K562 (cell line): ENCODE measurements around the gene SMIM12. TPM values are rescaled to one million over a fixed set of nuclear protein-coding genes. Genes with fewer than 3 reads are reported as not detected.
A peak's percentile ranks its signal among the peaks of the same experiment; 100 is the strongest.

ENCODE experiments used
- BRD9 ChIP-seq: fragments of 450-650 bp; IDR thresholded peaks from 2 replicates; pipeline ENCODE4 v1.6.1; 2018; ENCODE audit warnings: low read depth; ENCODE audit not compliant: partially characterized antibody
- ELF2 ChIP-seq: fragments of 250-450 bp; sonication (Bioruptor Pico); IDR thresholded peaks from 2 replicates; pipeline ENCODE4 v1.5.0; 2021; ENCODE audit warnings: mild to moderate bottlenecking
- FOSL1 ChIP-seq: fragments of 200-800 bp; sonication (Bioruptor generic); conservative IDR thresholded peaks from 2 replicates; pipeline ENCODE4 v1.6.1; 2016; ENCODE audit warnings: missing genetic modification characterization, missing compliant biosample characterization
- FUS ChIP-seq: fragments of 200-400 bp; formaldehyde crosslinking; optimal IDR thresholded peaks from 2 replicates; pipeline ENCODE3; 2017; ENCODE audit warnings: low read depth, low read length
- HCFC1 ChIP-seq: IDR thresholded peaks from 2 replicates; pipeline ENCODE4 v1.6.1; 2012; ENCODE audit warnings: low read depth, low read length, improper control_type of control experiment
- MTF1 ChIP-seq: fragments of 250-450 bp; sonication (Bioruptor Pico); IDR thresholded peaks from 2 replicates; pipeline ENCODE4 v1.9.0; 2021; ENCODE audit warnings: moderate library complexity, mild to moderate bottlenecking, inconsistent platforms, borderline replicate concordance
- MYC ChIP-seq, 2 experiments: fragments of 250-450 bp in 1 of 2; sonication (Bioruptor Pico) in 1 of 2; IDR thresholded peaks; 2 replicates each; pipeline versions ENCODE4 v1.5.1 to v1.6.1; 2012 to 2021; ENCODE audit warnings: low read depth in 2 of 2, borderline replicate concordance in 1 of 2, improper control_type of control experiment in 1 of 2, low read length in 1 of 2, mild to moderate bottlenecking in 1 of 2, moderate library complexity in 1 of 2
- NBN ChIP-seq: fragments of 450-650 bp; IDR thresholded peaks from 2 replicates; pipeline ENCODE4 v1.6.1; 2016; ENCODE audit warnings: low read depth, mild to moderate bottlenecking
- NCOA6 ChIP-seq: fragments of 450-650 bp; IDR thresholded peaks from 2 replicates; pipeline ENCODE4 v1.6.1; 2017; ENCODE audit warnings: mild to moderate bottlenecking
- NEUROD1 ChIP-seq: fragments of 150-350 bp; IDR thresholded peaks from 2 replicates; pipeline ENCODE4 v1.6.1; 2014; ENCODE audit warnings: borderline replicate concordance, low read length, low read depth; ENCODE audit not compliant: partially characterized antibody
- POLR2G ChIP-seq: fragments of 200-400 bp; formaldehyde crosslinking; IDR thresholded peaks from 2 replicates; pipeline ENCODE4 v1.6.1; 2017; ENCODE audit warnings: low read depth, mild to moderate bottlenecking, antibody characterized with exemption, low read length, moderate library complexity
- POLR3G ChIP-seq: IDR thresholded peaks from 2 replicates; pipeline ENCODE4 v1.6.1; 2011; ENCODE audit not compliant: insufficient read length, insufficient replicate concordance; ENCODE audit errors: extremely low read depth
- SOX6 ChIP-seq: fragments of 450-650 bp; IDR thresholded peaks from 2 replicates; pipeline ENCODE4 v1.6.1; 2014; ENCODE audit warnings: mild to moderate bottlenecking
- STAT5B ChIP-seq: fragments of 250-450 bp; sonication (Bioruptor Pico); IDR thresholded peaks from 2 replicates; pipeline ENCODE4 v1.8.0; 2021; ENCODE audit warnings: mild to moderate bottlenecking, inconsistent platforms
- TBL1XR1 ChIP-seq, 2 experiments: IDR thresholded peaks; 2 replicates each; pipeline ENCODE4 v1.6.1; 2012; ENCODE audit warnings: improper control_type of control experiment in 2 of 2, low read length in 2 of 2, mild to moderate bottlenecking in 1 of 2
- U2AF1 ChIP-seq: fragments of 200-400 bp; formaldehyde crosslinking; optimal IDR thresholded peaks from 2 replicates; pipeline ENCODE3; 2017; ENCODE audit warnings: mild to moderate bottlenecking, low read depth, low read length, moderate library complexity
- ZNF175 ChIP-seq: fragments of 200-800 bp; sonication (Bioruptor generic); IDR thresholded peaks from 2 replicates; pipeline ENCODE4 v1.6.1; 2016; ENCODE audit warnings: low read depth, mild to moderate bottlenecking, missing genetic modification characterization, missing compliant biosample characterization
- ZNF696 ChIP-seq: fragments of 250-450 bp; sonication (Bioruptor Pico); conservative IDR thresholded peaks from 2 replicates; pipeline ENCODE4 v1.4.0; 2020; ENCODE audit warnings: mild to moderate bottlenecking, moderate library complexity
- polyA plus RNA-seq, 8 experiments: library from polyadenylated mRNA; depleted of rRNA in 4 of 8; stranded (reverse) in 5 of 8; unstranded in 3 of 8; fragments of >200 nt; fragmentation: Nextera tagmentation in 2 of 8; fragmentation: Illumina TruSeq in 1 of 8; extraction: Ambion mirVana in 2 of 8; extraction: Trizol in 1 of 8; gene quantifications; 2 replicates each; pipeline versions ENCODE4 v1.2.1 to v1.2.3, GENCODE V29; 2011 to 2014; ENCODE audit warnings: inconsistent platforms in 1 of 8, missing spikeins in 1 of 8
- total RNA-seq, 7 experiments: library from RNA; depleted of rRNA in 6 of 7; stranded (reverse); fragments of >200 nt in 6 of 7; fragmentation: Illumina TruSeq in 2 of 7; extraction: Trizol in 2 of 7; gene quantifications; 2 replicates each; pipeline versions ENCODE4 v1.2.1 to v1.2.3, GENCODE V29; 2011 to 2021; ENCODE audit warnings: low replicate concordance in 1 of 7
- TF ChIP-seq, protein P1 (sequence below), 3 experiments: IDR thresholded peaks in 2 of 3; conservative IDR thresholded peaks in 1 of 3; 2 replicates each; pipeline ENCODE4 v1.5.1; 2011 to 2012; ENCODE audit warnings: low read length in 3 of 3, mild to moderate bottlenecking in 3 of 3, control low read depth in 2 of 3, improper control_type of control experiment in 1 of 3, inconsistent platforms in 1 of 3, low read depth in 1 of 3, mixed read lengths in 1 of 3, moderate library complexity in 1 of 3; ENCODE audit not compliant: insufficient read depth in 2 of 3
- TF ChIP-seq, protein P2 (sequence below): fragments of 450-650 bp; IDR thresholded peaks from 2 replicates; pipeline ENCODE4 v1.6.1; 2017; ENCODE audit warnings: antibody characterized with exemption, mild to moderate bottlenecking
- TF ChIP-seq, protein P3 (sequence below): fragments of 450-650 bp; IDR thresholded peaks from 2 replicates; pipeline ENCODE4 v1.6.1; 2018; ENCODE audit warnings: mild to moderate bottlenecking, low read depth; ENCODE audit not compliant: partially characterized antibody

The SMIM12 gene
- total and polyA plus RNA-seq, 9 of the 15 experiments (the other 6 are each of a cell fraction or from before 2014, with no cell fraction given): 51.7 to 112 (median 63.9) TPM

DNA sequence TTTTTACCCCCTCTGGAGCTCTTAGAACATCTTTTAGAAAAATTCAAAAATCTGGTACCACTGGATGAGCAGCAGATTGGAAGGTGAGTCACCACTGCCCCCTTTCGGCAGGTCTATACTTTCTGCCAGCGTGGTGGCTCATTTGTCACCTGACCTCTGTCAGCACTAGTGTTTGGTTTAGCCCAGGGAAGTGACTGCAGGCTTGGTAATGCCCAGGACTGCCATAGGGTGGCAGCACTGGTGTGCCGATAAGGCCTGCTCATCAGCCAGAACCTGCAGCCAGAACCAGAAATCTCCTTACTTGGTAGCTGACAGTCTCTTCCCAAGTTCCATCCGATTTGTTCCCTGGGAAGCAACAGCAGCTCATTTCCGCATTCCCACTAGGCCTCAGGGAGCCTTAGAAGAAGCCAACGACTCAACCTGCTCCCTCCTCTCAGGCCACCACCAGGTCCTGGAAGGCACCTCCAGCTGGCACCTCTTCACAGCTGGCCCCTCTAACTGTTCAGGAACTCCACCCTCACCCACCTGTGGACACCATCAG, 6.8 kb downstream of the SMIM12 start (continued):
- TF ChIP-seq NCOA6 (no peak), FUS (no peak), POLR3G (no peak), HCFC1 (no peak; the same call in 1 of the 2 replicates), ZNF175 (CRISPR knock-in tag) (no peak), MTF1 (CRISPR knock-in tag) (no peak), ZNF696 (CRISPR knock-in tag) (no peak), ELF2 (CRISPR knock-in tag) (0 out of 2 replicates have a peak, but pooled peaks have one; percentile 5), U2AF1 (no peak), SOX6 (peak; percentile 60; the same call in 1 of the 2 replicates), BRD9 (no peak), NBN (peak; percentile 56; the same call in 1 of the 2 replicates), STAT5B (CRISPR knock-in tag) (no peak), MYC (IDR thresholded peaks at IDR 0.05; ENCODE audit: low read depth, low read length) (peak; percentile 63; the same call in 1 of the 2 replicates), MYC (CRISPR knock-in tag; IDR thresholded peaks at IDR 0.05; ENCODE audit: borderline replicate concordance, low read depth) (no peak), POLR2G (no peak), NEUROD1 (peak; percentile 51), TBL1XR1 (IDR thresholded peaks at IDR 0.05; ENCODE audit: low read length in 2 of 2) (no peak), FOSL1 (tag) (peak; percentile 61)
- TF ChIP-seq, protein P1, sequence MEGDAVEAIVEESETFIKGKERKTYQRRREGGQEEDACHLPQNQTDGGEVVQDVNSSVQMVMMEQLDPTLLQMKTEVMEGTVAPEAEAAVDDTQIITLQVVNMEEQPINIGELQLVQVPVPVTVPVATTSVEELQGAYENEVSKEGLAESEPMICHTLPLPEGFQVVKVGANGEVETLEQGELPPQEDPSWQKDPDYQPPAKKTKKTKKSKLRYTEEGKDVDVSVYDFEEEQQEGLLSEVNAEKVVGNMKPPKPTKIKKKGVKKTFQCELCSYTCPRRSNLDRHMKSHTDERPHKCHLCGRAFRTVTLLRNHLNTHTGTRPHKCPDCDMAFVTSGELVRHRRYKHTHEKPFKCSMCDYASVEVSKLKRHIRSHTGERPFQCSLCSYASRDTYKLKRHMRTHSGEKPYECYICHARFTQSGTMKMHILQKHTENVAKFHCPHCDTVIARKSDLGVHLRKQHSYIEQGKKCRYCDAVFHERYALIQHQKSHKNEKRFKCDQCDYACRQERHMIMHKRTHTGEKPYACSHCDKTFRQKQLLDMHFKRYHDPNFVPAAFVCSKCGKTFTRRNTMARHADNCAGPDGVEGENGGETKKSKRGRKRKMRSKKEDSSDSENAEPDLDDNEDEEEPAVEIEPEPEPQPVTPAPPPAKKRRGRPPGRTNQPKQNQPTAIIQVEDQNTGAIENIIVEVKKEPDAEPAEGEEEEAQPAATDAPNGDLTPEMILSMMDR (IDR thresholded peaks at IDR 0.05 in 2 of 3, conservative IDR thresholded peaks at IDR 0.05 in 1 of 3; ENCODE audit: insufficient read depth in 2 of 3, low read depth in 1 of 3, low read length in 3 of 3): peak; percentile 98 to 100 (median 99)
- TF ChIP-seq, protein P2, sequence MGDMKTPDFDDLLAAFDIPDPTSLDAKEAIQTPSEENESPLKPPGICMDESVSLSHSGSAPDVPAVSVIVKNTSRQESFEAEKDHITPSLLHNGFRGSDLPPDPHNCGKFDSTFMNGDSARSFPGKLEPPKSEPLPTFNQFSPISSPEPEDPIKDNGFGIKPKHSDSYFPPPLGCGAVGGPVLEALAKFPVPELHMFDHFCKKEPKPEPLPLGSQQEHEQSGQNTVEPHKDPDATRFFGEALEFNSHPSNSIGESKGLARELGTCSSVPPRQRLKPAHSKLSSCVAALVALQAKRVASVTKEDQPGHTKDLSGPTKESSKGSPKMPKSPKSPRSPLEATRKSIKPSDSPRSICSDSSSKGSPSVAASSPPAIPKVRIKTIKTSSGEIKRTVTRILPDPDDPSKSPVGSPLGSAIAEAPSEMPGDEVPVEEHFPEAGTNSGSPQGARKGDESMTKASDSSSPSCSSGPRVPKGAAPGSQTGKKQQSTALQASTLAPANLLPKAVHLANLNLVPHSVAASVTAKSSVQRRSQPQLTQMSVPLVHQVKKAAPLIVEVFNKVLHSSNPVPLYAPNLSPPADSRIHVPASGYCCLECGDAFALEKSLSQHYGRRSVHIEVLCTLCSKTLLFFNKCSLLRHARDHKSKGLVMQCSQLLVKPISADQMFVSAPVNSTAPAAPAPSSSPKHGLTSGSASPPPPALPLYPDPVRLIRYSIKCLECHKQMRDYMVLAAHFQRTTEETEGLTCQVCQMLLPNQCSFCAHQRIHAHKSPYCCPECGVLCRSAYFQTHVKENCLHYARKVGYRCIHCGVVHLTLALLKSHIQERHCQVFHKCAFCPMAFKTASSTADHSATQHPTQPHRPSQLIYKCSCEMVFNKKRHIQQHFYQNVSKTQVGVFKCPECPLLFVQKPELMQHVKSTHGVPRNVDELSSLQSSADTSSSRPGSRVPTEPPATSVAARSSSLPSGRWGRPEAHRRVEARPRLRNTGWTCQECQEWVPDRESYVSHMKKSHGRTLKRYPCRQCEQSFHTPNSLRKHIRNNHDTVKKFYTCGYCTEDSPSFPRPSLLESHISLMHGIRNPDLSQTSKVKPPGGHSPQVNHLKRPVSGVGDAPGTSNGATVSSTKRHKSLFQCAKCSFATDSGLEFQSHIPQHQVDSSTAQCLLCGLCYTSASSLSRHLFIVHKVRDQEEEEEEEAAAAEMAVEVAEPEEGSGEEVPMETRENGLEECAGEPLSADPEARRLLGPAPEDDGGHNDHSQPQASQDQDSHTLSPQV: 0 out of 2 replicates have a peak, but pooled peaks have one; percentile 38
- TF ChIP-seq, protein P3, sequence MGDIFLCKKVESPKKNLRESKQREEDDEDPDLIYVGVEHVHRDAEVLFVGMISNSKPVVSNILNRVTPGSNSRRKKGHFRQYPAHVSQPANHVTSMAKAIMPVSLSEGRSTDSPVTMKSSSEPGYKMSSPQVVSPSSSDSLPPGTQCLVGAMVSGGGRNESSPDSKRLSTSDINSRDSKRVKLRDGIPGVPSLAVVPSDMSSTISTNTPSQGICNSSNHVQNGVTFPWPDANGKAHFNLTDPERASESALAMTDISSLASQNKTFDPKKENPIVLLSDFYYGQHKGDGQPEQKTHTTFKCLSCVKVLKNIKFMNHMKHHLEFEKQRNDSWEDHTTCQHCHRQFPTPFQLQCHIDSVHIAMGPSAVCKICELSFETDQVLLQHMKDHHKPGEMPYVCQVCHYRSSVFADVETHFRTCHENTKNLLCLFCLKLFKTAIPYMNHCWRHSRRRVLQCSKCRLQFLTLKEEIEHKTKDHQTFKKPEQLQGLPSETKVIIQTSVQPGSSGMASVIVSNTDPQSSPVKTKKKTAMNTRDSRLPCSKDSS: no peak
